Natural killer cell (primary cell): Measurements from ENCODE around the gene MICAL2. TPM values are rescaled to one million over a fixed set of nuclear protein-coding genes. Genes with fewer than 3 reads are reported as not detected.

Experiments used
- ATAC-seq, 3 donors: fragments of 150-1000 bp in 2 of 3; fragments of 200-7000 bp in 1 of 3; cut with Tn5 transposase; 1 replicate in 1 of 3; 2 replicates in 2 of 3; pipeline ENCODE4 v1.10.0; 2021; ENCODE audit warnings: mild to moderate bottlenecking in 2 of 3, moderate library complexity in 2 of 3
- DNase-seq, 2 donors: peaks; one replicate each; pipeline versions ENCODE4 v3.0.0 to v3.0.0-alpha.2; 2013 to 2021; ENCODE audit warnings: mixed read lengths in 1 of 2
- H3K27ac ChIP-seq: one replicate; pipeline ENCODE4 v1.5.1; 2013; ENCODE audit warnings: mild to moderate bottlenecking, low read length
- H3K27me3 ChIP-seq: one replicate; pipeline ENCODE4 v1.6.1; 2013; ENCODE audit warnings: low read length; ENCODE audit not compliant: control insufficient read depth, insufficient read depth
- H3K36me3 ChIP-seq: one replicate; pipeline ENCODE4 v1.6.1; 2013; ENCODE audit warnings: low read length; ENCODE audit not compliant: control insufficient read depth, insufficient read depth
- H3K4me1 ChIP-seq: one replicate; pipeline ENCODE4 v1.6.1; 2013; ENCODE audit warnings: low read length; ENCODE audit not compliant: control insufficient read depth, insufficient read depth
- H3K4me3 ChIP-seq: one replicate; pipeline ENCODE4 v1.5.1; 2013; ENCODE audit warnings: low read length
- H3K9me3 ChIP-seq: one replicate; pipeline ENCODE4 v1.6.1; 2013; ENCODE audit warnings: low read length; ENCODE audit not compliant: control insufficient read depth, insufficient read depth
- H3K27ac Mint-ChIP-seq, 2 donors: one replicate each; pipeline ENCODE4 v1.8.0; 2022; ENCODE audit warnings: mild to moderate bottlenecking in 2 of 2, mixed read lengths in 2 of 2, moderate library complexity in 1 of 2
- H3K27me3 Mint-ChIP-seq, 2 donors: one replicate each; pipeline ENCODE4 v1.8.0; 2022; ENCODE audit warnings: low read depth in 2 of 2, mixed read lengths in 2 of 2
- H3K36me3 Mint-ChIP-seq: one replicate; pipeline ENCODE4 v1.8.0; 2022; ENCODE audit warnings: mixed read lengths
- H3K4me1 Mint-ChIP-seq, 2 donors: one replicate each; pipeline ENCODE4 v1.8.0; 2022; ENCODE audit warnings: mixed read lengths in 2 of 2
- H3K4me3 Mint-ChIP-seq: one replicate; pipeline ENCODE4 v1.8.0; 2022; ENCODE audit warnings: mild to moderate bottlenecking, moderate library complexity, mixed read lengths
- H3K9me3 Mint-ChIP-seq, 2 donors: one replicate each; pipeline ENCODE4 v1.8.0; 2022; ENCODE audit warnings: mixed read lengths in 2 of 2
- CTCF ChIP-seq: fragments of 200-600 bp; IDR thresholded peaks from one replicate; pipeline ENCODE4 v1.8.0; 2022; ENCODE audit warnings: antibody characterized with exemption
- WGBS: methylation state at CpG from one replicate; pipeline ENCODE4 v1.1.7; 2013; ENCODE audit warnings: missing lambda C conversion rate; ENCODE audit not compliant: insufficient coverage; 5-methylcytosine and 5-hydroxymethylcytosine counted together
- intact Hi-C: fragments of 100-400 bp; cut with micrococcal nuclease; formaldehyde crosslinking; loops from one replicate; pipeline ENCODE4 v1.14.2; 2022
- total RNA-seq, 4 donors: library from RNA; stranded (reverse); fragments of 120-200 nt in 1 of 4; gene quantifications; one replicate each; pipeline versions ENCODE4 v1.2.3 to v1.2.4, GENCODE V29; 2013 to 2022

MICAL2 gene
- total RNA-seq, 3 donors from 2014 or later (not counting 1 experiment from before 2014, with no cell fraction given), result 54.6 to 68.6 (median 57.4) TPM

DNA sequence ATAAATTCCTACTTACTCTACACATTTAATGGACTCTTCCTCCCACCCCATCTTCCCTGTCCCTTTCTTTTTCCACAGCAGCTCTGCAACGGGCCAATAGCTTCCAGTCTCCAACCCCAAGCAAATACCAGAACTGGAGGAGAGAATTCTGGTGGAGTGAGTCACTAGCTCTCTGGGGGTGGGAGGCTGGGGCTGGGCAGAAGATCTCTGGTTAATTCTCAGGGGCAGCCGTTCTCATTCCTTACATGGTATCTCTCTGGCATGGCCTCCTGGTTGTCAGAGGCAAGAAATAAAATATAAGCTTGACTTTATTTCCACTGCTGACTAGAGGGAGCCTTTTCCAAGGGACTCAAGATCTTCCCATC lies 176.6 kb downstream of the MICAL2 start:
- intact Hi-C loops, result no loop called here
- H3K27ac ChIP-seq, result no peak overlapping the region

GRCh38 chr11:12287374-12288211 lies 177.2 kb downstream of the MICAL2 start:
- Histone ChIP-seq H3K4me1 (peaks cover 9% of the 10 kb centered on the region), H3K27me3 (no peaks in the 10 kb centered on the region), H3K4me3 (no peak overlapping the region), H3K27ac (no peak overlapping the region), H3K9me3 (no peaks in the 10 kb centered on the region), H3K36me3 (no peaks in the 10 kb centered on the region)
- no peaks in the 10 kb centered on the region for H3K36me3 Mint-ChIP-seq
- ATAC-seq (no peak), DNase-seq (no peak)
- no peak overlapping the region for H3K4me3 Mint-ChIP-seq
- no peak overlapping the region for H3K27ac Mint-ChIP-seq
- H3K4me1 Mint-ChIP-seq, result peaks cover 7 to 8% of the 10 kb centered on the region in 2 donors
- TF ChIP-seq CTCF, result no peak
- no peaks in the 10 kb centered on the region for H3K9me3 Mint-ChIP-seq
- WGBS, result 91% methylated on average over 13 of the region's 13 CpGs
- no peaks in the 10 kb centered on the region for H3K27me3 Mint-ChIP-seq
- intact Hi-C loops, result no loop called here

More for the DNA sequence above, 176.6 kb downstream of the MICAL2 start:
- Histone ChIP-seq H3K4me3 (no peak overlapping the region), H3K27me3 (no peaks in the 10 kb centered on the region), H3K4me1 (peaks cover 9% of the 10 kb centered on the region), H3K36me3 (no peaks in the 10 kb centered on the region), H3K9me3 (no peaks in the 10 kb centered on the region)
- H3K27me3 Mint-ChIP-seq, result no peaks in the 10 kb centered on the region
- ATAC-seq, result no peak
- H3K4me3 Mint-ChIP-seq, result no peak overlapping the region
- no CpG with 5 or more reads among the region's 2 CpGs for whole genome bisulfite sequencing
- TF ChIP-seq CTCF, result no peak
- no peak overlapping the region for H3K27ac Mint-ChIP-seq
- H3K36me3 Mint-ChIP-seq, result no peaks in the 10 kb centered on the region
- H3K4me1 Mint-ChIP-seq, result peaks cover 7 to 8% of the 10 kb centered on the region in 2 donors
- DNase-seq, result no peak
- no peaks in the 10 kb centered on the region for H3K9me3 Mint-ChIP-seq

DNA sequence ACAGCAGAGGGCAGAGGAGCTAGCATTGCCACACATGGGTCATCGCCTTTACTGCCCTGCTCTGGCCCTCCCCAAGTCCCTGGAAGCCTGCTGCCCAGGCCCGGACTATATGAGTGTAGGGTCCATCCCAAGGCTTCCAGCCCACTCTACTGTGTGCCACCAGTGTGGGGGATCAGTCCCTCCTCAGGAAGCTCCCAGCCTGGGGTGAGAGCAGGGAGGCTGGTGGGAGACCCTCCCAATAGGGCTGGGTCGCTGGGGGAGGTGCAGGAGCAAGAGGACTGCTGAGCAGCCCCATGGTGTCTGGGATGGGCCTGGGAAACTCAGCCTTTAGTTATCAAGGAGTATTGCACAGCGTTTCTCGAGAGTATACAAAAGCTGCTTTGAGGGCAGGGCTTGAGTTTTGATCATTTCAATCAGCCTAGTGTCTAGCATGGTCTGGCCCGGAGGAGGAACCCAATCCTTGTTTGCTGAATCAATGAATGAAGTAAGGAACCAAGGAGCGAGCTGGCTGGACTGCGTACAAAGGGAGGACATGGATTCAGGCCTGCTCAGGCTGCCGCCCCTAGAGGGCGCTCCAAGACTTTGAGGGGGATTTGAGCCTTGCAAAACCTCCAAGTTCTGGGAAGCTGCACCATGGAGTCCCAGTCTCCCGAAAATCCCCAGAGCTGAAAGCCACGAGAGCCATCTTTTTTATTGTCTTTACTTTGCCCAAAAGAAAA lies 178.0 kb downstream of the MICAL2 start:
- H3K27me3 Mint-ChIP-seq, result no peaks in the 10 kb centered on the region
- WGBS, result 58% methylated on average over 12 of the region's 12 CpGs
- no peaks in the 10 kb centered on the region for H3K36me3 ChIP-seq
- peak; percentile 67 for TF ChIP-seq CTCF
- H3K36me3 Mint-ChIP-seq, result no peaks in the 10 kb centered on the region
- H3K9me3 ChIP-seq, result no peaks in the 10 kb centered on the region
- intact Hi-C loops, result no loop called here
- H3K4me3 ChIP-seq, result no peak overlapping the region
- H3K27me3 ChIP-seq, result no peaks in the 10 kb centered on the region
- DNase-seq (peak in 1 of 2 donors; percentile 67), ATAC-seq (peak in 1 of 3 donors; percentile 37)
- H3K4me1 Mint-ChIP-seq, result peaks cover 7 to 8% of the 10 kb centered on the region in 2 donors
- H3K4me3 Mint-ChIP-seq, result no peak overlapping the region
- H3K27ac Mint-ChIP-seq, result no peak overlapping the region
- no peaks in the 10 kb centered on the region for H3K9me3 Mint-ChIP-seq
- no peak overlapping the region for H3K27ac ChIP-seq
- H3K4me1 ChIP-seq, result peaks cover 9% of the 10 kb centered on the region
